ENCODE results near the gene MR1. TPM values are rescaled to one million over a fixed set of nuclear protein-coding genes. Genes with fewer than 3 reads are reported as not detected.

The MR1 gene
- total and polyA plus RNA-seq, 9 of the 15 experiments (the other 6 are each of a cell fraction or from before 2014, with no cell fraction given), result 9.7 to 21.7 (median 15.6) TPM

DNA sequence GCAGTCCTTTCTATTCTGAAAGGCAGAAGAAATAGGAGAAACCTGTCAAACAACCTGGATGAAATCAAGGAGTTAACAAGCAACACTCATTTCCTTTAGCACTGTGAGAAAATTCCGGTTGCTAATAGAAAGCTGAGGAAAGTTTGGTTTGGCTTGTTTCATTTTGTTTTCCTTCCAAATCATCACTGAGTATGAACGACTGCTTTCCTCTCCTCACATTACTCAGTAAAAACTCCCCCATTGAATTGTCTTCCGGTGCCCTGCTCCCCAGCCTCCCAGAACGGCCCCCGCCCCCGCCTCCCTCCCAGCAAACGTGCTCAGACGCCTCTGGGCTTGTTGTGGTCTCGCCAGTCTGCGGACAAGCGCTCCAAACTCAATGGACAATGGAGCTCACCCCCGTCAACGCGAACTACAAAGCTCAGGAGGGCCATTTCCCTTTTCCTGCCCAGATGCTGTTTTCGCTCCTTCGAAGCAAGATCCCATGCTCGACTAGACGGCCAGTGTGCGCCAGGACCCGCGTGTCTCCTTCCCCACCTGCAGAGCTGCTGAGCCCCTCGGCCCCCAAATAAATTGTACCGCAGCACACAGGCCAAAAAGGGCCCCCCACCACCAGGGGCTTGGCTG, 11.9 kb upstream of the MR1 start (continued):
- TF ChIP-seq HNRNPLL (IDR thresholded peaks at IDR 0.05; ENCODE audit: low read depth, low read length, poor library complexity, severe bottlenecking) (no peak), IRF2 (CRISPR knock-in tag; IDR thresholded peaks at IDR 0.05) (no peak), L3MBTL2 (IDR thresholded peaks at IDR 0.05) (peak; percentile 64; the same call in 1 of the 2 replicates), HDAC6 (IDR thresholded peaks at IDR 0.05; ENCODE audit: low read depth, low read length) (no peak), SRSF1 (IDR thresholded peaks at IDR 0.05; ENCODE audit: low read depth, low read length) (no peak), ZNF140 (CRISPR knock-in tag; IDR thresholded peaks at IDR 0.05) (no peak), NR4A1 (CRISPR knock-in tag; IDR thresholded peaks at IDR 0.05) (peak; percentile 72; the same call in 1 of the 2 replicates), NR4A1 (tag; IDR thresholded peaks at IDR 0.05) (0 out of 2 replicates have a peak, but pooled peaks have one; percentile 34), PHTF2 (CRISPR knock-in tag; IDR thresholded peaks at IDR 0.05) (no peak; the same call in 1 of the 2 replicates), MTA1 (IDR thresholded peaks at IDR 0.05; ENCODE audit: borderline replicate concordance) (no peak), FOXJ2 (tag; IDR thresholded peaks at IDR 0.05) (no peak; the same call in 1 of the 2 replicates), BRD4 (IDR thresholded peaks at IDR 0.05) (no peak), CBFA2T3 (IDR thresholded peaks at IDR 0.05) (no peak), IFI16 (CRISPR knock-in tag; IDR thresholded peaks at IDR 0.05) (no peak), TAF9B (IDR thresholded peaks at IDR 0.05; ENCODE audit: partially characterized antibody) (no peak), ADNP (tag; IDR thresholded peaks at IDR 0.05) (no peak), SAFB2 (IDR thresholded peaks at IDR 0.05; ENCODE audit: borderline replicate concordance, low read depth, low read length, severe bottlenecking) (no peak), NBN (IDR thresholded peaks at IDR 0.05; ENCODE audit: low read depth) (0 out of 2 replicates have a peak, but pooled peaks have one; percentile 25), LEF1 (IDR thresholded peaks at IDR 0.05) (no peak), SMARCA5 (IDR thresholded peaks at IDR 0.05) (no peak)
- TF ChIP-seq, protein P1, sequence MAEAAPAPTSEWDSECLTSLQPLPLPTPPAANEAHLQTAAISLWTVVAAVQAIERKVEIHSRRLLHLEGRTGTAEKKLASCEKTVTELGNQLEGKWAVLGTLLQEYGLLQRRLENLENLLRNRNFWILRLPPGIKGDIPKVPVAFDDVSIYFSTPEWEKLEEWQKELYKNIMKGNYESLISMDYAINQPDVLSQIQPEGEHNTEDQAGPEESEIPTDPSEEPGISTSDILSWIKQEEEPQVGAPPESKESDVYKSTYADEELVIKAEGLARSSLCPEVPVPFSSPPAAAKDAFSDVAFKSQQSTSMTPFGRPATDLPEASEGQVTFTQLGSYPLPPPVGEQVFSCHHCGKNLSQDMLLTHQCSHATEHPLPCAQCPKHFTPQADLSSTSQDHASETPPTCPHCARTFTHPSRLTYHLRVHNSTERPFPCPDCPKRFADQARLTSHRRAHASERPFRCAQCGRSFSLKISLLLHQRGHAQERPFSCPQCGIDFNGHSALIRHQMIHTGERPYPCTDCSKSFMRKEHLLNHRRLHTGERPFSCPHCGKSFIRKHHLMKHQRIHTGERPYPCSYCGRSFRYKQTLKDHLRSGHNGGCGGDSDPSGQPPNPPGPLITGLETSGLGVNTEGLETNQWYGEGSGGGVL (CRISPR knock-in tag; IDR thresholded peaks at IDR 0.05), result no peak
- TF ChIP-seq, protein P2, sequence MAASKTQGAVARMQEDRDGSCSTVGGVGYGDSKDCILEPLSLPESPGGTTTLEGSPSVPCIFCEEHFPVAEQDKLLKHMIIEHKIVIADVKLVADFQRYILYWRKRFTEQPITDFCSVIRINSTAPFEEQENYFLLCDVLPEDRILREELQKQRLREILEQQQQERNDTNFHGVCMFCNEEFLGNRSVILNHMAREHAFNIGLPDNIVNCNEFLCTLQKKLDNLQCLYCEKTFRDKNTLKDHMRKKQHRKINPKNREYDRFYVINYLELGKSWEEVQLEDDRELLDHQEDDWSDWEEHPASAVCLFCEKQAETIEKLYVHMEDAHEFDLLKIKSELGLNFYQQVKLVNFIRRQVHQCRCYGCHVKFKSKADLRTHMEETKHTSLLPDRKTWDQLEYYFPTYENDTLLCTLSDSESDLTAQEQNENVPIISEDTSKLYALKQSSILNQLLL (CRISPR knock-in tag; IDR thresholded peaks at IDR 0.05; ENCODE audit: borderline replicate concordance), result no peak
